ENCODE results near the gene AOX1.
"Not testable (repeated sequence)": the region's sequence is repeated elsewhere in the genome, so short reads cannot be mapped to it uniquely, and the experiment has no call there.

Gene AOX1

GRCh38 chr2:200603972-200604371 is 18.2 kb downstream of the AOX1 start:
- DNase-seq: no peak

DNA sequence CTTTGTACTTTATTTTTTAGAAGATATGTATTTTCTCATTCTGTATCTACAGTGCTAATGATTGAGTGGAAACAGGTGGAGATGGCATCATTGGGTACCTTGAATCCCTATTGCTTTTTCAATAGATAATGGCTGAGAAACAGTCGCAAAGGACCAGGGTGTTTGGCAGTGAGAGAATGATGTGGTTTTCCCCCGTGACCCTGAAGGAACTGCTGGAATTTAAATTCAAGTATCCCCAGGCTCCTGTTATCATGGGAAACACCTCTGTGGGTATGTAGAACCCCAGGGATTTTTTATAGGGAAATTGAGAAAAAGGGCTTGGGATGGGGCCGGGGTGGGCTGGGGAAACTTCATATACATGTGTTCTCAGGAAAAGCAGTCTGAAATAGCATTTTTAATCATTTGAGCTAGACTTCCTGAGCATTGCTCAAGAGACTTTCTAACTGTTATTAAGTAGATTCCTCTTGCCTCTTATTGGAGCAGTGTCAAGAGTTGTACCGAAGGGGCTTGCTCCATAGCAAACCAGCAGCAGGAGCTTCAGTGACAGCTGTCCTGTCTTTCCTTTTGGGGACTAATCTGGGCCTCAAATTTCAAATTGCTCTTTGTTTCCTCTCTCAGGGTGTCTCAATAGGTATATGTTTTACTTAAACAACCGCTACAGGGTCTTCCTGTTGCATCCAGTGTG is 18.9 kb downstream of the AOX1 start:
- DNase-seq: no peak

DNA sequence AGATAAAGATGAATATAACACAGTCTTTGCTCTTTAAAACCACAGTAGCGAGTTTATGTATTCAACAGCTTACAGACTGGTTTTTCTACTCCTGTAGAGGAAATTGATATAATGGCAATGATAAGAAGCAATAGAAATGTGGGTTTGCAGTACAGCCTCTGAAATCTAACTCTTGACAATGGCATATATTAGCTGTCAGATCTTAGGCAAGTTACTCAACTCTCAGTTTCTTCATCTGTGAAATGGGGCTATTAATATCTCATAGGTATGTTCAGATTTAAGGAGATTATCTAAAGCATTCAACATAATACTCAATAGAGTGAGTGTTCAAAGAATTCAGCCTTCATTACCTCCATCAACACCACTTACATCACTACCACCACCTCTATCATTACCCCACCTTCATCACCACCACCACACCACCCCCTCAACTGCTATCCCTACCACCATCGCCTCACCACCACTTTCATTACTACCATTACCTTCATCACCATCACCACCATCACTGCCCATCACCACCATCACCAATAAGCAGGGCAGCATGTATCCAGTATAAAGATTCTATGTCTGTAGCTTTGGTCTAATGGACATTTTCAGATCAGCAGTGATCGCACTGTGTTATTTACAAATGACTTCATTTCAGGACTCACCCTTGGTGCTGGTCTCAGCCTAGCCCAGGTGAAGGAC is 22.7 kb downstream of the AOX1 start:
- no peak for DNase-seq

DNA sequence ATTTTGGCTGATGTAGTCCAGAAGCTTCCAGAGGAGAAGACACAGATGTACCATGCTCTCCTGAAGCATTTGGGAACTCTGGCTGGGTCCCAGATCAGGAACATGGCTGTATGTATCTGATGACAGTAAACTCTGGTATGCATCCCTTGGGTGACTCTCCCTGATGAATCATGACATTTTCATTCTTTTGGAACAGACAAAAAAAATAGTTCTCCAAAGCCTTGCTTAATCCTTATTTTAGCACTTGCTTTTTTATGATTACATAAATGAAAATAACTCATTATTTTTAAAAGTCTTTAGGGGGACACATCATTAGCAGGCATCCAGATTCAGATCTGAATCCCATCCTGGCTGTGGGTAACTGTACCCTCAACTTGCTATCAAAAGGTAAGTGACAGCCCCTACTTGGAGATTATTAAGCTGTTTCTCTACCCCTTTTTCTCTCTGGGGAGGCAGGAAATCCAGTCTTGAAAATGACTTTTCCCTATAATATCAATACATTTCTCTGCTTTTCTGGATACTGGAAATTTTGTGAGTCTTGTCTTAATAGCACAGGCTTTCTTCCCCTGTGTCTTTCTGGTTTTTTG is 23.3 kb downstream of the AOX1 start:
- no peak for DNase-seq

GRCh38 chr2:200610217-200610616 is 24.4 kb downstream of the AOX1 start:
- DNase-seq: not testable (repeated sequence)

- DNase-seq: no peak
Observed at GRCh38 chr2:200613692-200614091, 27.9 kb downstream of the AOX1 start.

- no peak for DNase-seq
Observed at GRCh38 chr2:200614249-200614648, 28.4 kb downstream of the AOX1 start.

DNA sequence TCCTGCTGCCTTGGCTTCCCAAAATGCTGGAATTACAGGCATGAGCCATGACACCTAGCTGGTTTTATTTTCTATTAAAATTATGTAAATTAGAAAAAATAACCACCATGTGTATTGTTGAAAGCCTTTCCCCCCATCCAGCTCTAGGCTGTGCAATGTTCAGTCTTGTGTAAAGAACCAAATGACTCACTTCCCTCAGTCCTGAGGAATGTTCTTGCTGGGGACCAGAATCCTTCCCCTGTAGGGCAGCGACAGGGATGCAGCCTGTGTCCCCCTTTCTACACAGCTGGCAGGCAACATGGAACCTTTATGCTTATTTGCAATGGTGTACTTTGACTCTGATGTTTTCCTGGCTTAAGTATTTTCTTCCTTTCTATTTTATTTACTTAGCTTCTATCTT is 29.4 kb downstream of the AOX1 start:
- no peak for DNase-seq

- DNase-seq: no peak
Observed at GRCh38 chr2:200616193-200616592, 30.4 kb downstream of the AOX1 start.

GRCh38 chr2:200616656-200617055 is 30.8 kb downstream of the AOX1 start:
- no peak for DNase-seq

DNA sequence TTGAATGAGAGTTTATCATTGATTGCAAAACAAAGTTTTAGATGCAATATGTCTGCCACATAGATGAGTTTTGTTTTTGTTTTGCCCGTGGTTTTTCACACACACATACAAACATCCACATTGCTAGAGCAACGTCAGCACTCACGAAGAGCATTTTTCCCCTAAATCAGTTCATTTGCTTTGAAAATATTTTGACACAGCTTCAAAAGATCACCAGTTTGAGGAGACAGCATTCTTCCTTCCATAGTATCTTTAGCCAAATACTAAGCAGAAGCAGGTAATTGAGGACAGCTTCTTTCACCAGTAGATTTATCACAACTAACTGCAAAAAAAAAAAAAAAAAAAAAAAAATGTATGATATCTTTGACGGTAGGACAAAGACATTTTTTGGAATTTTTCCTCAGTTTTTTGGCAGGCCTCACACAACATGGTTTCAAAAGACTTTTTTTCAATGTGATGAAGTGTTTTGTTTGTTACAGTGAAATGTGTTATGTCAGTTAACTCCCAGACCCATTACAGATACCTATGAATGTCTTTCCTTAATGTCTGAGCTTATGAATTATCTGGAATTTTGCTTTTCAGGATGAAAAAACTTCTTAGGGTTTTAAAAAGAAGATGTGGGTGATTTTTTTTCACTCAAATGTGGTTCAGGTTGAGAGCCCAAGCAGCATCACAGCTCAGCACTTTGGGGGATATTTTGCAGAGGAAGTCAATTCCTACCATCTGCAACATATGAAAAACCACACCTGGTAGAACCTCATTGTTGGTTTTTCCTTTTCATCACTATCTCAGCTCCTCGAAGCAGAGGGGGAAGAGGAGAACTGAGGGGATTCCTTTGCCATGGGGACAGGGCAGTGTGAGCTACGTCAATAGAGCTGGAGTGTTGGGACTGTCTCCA is 31.6 kb downstream of the AOX1 start:
- DNase-seq: no peak

- no peak for DNase-seq
Observed at GRCh38 chr2:200618054-200618419, 32.2 kb downstream of the AOX1 start.

DNA sequence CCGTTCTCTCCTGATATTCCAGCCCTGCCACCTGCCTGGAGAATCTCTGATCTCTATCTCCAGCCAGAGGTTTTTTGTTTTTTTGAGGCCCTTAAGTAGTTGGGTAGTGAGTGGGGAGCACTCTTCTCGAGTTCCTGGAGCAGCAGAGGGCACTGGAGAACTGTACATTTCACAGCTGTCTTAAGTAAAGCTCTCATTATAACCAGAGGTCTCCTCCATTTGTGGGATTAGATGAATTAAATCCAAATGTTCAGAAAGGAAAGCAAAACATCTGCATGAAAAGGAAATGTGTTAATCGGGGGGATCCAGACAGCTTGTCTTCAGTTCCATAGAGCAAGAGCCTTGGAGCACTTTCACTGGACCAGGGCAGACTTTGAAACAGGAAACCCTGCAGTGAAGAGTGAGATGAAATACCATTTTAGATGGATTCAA is 32.8 kb downstream of the AOX1 start:
- DNase-seq: no peak

- no peak for DNase-seq
Observed at GRCh38 chr2:200619279-200619678, 33.5 kb downstream of the AOX1 start.

GRCh38 chr2:200620606-200621390 is 35.0 kb downstream of the AOX1 start:
- DNase-seq: no peak

- DNase-seq: no peak
Observed at GRCh38 chr2:200622106-200622505, 36.3 kb downstream of the AOX1 start.

DNA sequence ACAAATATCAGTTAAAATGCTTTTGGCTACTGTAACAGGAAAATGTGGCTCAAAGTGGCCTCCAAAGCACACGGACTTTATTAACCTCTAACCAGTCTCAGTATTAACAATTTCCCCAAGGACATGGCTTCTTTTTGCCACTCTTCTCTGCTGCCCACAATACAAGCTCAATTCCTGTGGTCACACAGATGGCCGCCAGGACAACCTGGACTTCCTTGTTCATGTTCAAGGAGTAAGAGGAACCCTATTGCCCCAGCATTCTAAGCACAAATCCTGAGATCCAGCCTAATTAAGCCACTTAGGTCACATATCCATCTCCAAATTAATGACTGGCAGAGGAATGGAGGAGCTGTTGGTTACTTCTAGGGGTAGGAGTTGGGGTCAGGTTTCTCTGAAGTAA is 38.2 kb downstream of the AOX1 start:
- DNase-seq: no peak

DNA sequence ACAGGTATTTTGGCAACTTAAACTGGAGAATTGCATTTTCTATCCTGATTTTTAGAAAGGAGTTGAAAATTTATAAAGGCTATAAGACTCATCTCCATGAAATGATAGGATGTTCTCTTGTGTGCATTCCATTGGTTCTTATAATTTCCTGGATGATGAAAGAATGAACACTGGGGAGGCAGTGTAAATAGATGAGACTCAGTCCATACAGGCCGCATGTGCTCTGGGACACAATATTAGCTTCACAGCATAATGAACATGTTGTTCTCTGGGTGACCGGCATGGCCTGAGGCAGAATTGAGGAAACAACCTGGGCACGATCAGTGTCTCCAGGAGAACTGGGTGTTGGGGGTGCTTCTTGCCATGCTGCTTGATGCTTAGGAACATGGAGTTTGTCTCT is 38.8 kb downstream of the AOX1 start:
- no peak for DNase-seq

- no peak for DNase-seq
Observed at GRCh38 chr2:200625282-200625681, 39.5 kb downstream of the AOX1 start.

DNA sequence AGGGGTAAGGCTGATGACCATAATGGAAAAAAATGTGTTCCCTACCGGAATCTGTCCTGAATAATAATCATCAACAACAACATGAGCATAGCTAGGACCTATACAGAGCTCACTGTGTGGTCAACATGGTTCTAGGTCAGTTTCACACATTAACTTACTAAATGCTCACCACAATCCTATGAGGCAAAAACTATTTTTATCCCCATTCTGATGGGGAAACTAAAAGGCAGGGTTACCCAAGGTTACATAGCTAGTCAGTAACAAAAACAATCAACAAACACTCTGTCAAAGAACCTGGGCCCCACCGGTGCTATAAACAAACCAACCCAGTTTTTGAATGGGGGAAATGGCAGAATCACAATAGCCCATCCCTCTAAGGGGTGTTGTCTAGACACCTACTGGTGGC is 40.1 kb downstream of the AOX1 start:
- DNase-seq: no peak

GRCh38 chr2:200627110-200627770 is 41.4 kb downstream of the AOX1 start:
- DNase-seq: no peak

GRCh38 chr2:200628461-200628860 is 42.6 kb downstream of the AOX1 start:
- DNase-seq: not testable (repeated sequence)
